ENCODE results near the gene RETREG2.

Gene RETREG2

GRCh38 chr2:219214141-219214540, 36.1 kb downstream of the RETREG2 start:
- DNase-seq (ENCODE audit: low read depth in 2 of 2): no peak

- no peak for DNase-seq (ENCODE audit: low read depth in 2 of 2)
Observed at GRCh38 chr2:219214786-219215185, 36.7 kb downstream of the RETREG2 start.

GRCh38 chr2:219215871-219216534, 37.9 kb downstream of the RETREG2 start:
- DNase-seq (ENCODE audit: low read depth in 2 of 2): no peak

GRCh38 chr2:219216535-219216915, 38.5 kb downstream of the RETREG2 start:
- no peak for DNase-seq (ENCODE audit: low read depth in 2 of 2)

- no peak for DNase-seq (ENCODE audit: low read depth in 2 of 2)
Observed at GRCh38 chr2:219218217-219218731, 40.2 kb downstream of the RETREG2 start.

GRCh38 chr2:219218732-219219701, 40.9 kb downstream of the RETREG2 start, which contains the start of gene ABCB6:
ABCB6 (minus strand) TSS chr2:219218958; CDS start chr2:219218673, 285 bp downstream.
- DNase-seq (ENCODE audit: low read depth in 2 of 2): peak; percentile 54 to 79

- no peak for DNase-seq (ENCODE audit: low read depth in 2 of 2)
Observed at GRCh38 chr2:219219784-219220532, 41.9 kb downstream of the RETREG2 start.

- no peak for DNase-seq (ENCODE audit: low read depth in 2 of 2)
Observed at GRCh38 chr2:219220652-219221402, 42.8 kb downstream of the RETREG2 start.

- DNase-seq (ENCODE audit: low read depth in 2 of 2): no peak
Observed at GRCh38 chr2:219221957-219222518, 44.0 kb downstream of the RETREG2 start.

GRCh38 chr2:219223831-219224610, 45.9 kb downstream of the RETREG2 start:
- no peak for DNase-seq (ENCODE audit: low read depth in 2 of 2)

- DNase-seq (ENCODE audit: low read depth in 2 of 2): no peak
Observed at GRCh38 chr2:219225350-219225749, 47.3 kb downstream of the RETREG2 start.

- no peak for DNase-seq (ENCODE audit: low read depth in 2 of 2)
Observed at GRCh38 chr2:219228041-219228910, 50.2 kb downstream of the RETREG2 start.

- DNase-seq (ENCODE audit: low read depth in 2 of 2): no peak
Observed at GRCh38 chr2:219228911-219229304, 50.8 kb downstream of the RETREG2 start.

- peak; percentile 95 for DNase-seq (ENCODE audit: low read depth in 2 of 2)
Observed at GRCh38 chr2:219229305-219230058, 51.4 kb downstream of the RETREG2 start, which contains the start of the genes ANKZF1 and ATG9A. ANKZF1 (plus strand) TSS chr2:219229806; CDS start chr2:219230258, 452 bp downstream. ATG9A (minus strand) TSS chr2:219229636; CDS start chr2:219228024, 1,612 bp downstream.

- DNase-seq (ENCODE audit: low read depth in 2 of 2): no peak
Observed at GRCh38 chr2:219230059-219230540, 52.0 kb downstream of the RETREG2 start.

- no peak for DNase-seq (ENCODE audit: low read depth in 2 of 2)
Observed at GRCh38 chr2:219234331-219234730, 56.3 kb downstream of the RETREG2 start.
